AG10803 (cell line): ENCODE measurements around the gene GNG11.

Experiments
- DNase-seq: peaks from one replicate; pipeline ENCODE4 v3.0.0; 2010; ENCODE audit warnings: low read depth
- H3K4me3 ChIP-seq: 2 replicates; pipeline ENCODE4 v1.5.1; 2011; ENCODE audit warnings: mild to moderate bottlenecking, low read length, control low read depth
- CTCF ChIP-seq: conservative IDR thresholded peaks from 2 replicates; pipeline ENCODE4 v1.5.1; 2011; ENCODE audit warnings: mild to moderate bottlenecking, low read length, control low read depth, inconsistent platforms

The GNG11 gene

DNA sequence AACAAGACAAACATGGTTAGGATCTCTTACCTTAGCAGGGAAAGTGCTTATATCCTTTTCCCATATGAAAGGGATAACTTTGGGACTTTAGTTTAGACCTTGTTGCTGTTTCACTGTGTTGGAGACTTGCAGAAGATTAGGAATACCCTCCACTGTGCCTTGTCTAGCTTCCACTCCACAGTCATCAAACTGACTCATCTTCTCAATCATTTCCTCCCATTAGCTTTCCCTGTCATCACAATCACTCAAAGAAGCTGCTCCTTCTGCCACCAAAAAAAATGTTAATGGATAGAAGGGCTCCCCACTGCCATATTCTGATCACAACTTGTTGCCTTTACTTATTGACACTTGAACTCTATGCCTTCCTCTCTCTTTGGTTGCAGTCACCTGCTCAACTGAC is 16.8 kb downstream of the GNG11 start:
- H3K4me3 ChIP-seq = no peak overlapping the region
- DNase-seq = no peak

DNA sequence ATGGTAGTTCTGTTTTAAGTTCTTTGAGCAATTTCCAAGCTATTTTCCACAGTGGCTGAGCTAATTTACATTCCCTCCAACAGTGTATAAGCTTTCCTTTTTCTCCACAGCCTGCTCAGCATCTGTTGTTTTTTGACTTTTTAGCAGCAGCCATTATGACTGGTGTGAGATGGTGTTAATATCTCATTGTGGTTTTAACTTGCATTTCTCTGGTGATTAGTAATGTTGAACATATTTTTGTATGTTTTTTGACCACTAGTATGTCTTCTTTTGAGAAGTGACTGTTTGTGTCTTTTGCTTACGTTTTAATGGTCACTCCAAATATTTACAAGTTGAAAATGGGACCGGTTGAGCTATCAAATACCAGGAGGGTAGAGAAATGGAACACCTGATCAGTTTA is 20.4 kb downstream of the GNG11 start:
- H3K4me3 ChIP-seq = no peak overlapping the region
- peak; percentile 80 for DNase-seq
- TF ChIP-seq CTCF = no peak

More for the DNA sequence above, 16.8 kb downstream of the GNG11 start:
- no peak for TF ChIP-seq CTCF

DNA sequence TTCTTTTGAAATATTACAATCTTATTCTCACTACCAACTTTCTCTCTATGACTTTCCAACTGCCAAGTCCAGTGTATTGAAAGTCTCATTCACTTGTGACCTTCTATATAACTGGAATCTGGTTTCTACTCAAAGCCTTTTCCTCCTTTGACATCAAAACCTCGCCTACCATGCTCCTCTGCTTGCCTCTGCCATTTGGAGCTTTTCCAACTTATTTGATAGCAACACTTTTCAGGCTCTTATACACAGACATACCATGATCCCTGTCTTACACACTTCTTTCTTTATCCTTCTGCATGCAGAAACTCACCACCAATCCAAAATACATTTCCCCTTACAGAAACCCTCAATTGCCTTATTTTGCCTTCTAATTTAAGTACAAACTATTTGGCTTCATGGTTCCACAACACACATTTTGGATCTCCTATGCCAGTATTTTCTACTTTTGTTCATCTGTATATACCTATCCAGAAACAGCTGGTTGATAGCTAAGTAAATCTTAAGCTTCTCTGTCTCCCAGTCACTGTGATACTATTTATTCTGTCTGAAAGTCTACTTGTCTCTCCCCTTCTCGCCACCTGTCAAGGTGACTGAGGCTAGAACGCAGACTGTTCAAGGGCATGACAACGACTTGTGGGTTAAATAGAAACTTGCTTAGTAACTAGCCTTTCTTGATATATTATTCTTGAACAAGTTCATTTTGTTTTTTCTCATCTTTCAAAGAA is 22.4 kb downstream of the GNG11 start:
- H3K4me3 ChIP-seq = no peak overlapping the region
- no peak for TF ChIP-seq CTCF
- no peak for DNase-seq

GRCh38 chr7:93944673-93945072 is 23.1 kb downstream of the GNG11 start:
- H3K4me3 ChIP-seq = no peak overlapping the region
- peak; percentile 66 for DNase-seq
- no peak for TF ChIP-seq CTCF

DNA sequence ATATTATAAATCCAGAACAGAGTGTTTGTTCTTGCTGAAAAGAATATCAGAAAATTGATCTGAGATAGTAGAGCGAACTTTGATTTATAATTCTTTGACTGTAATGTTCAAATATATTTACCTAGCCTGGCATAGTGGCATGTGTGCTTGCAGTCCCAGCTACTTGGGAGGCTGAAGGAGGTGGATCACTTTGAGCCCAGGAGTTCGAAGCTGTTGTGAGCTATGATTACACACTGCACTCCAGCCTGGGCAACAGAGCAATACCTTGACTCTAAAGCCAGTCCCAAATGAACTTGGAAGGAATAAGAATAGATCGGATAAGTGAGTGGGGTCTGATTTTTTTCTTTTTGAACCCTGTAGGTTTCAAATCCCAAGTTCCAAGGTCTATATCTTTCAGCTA is 23.5 kb downstream of the GNG11 start:
- no peak overlapping the region for H3K4me3 ChIP-seq
- no peak for DNase-seq
- TF ChIP-seq CTCF = no peak

- no peak overlapping the region for H3K4me3 ChIP-seq
- DNase-seq = peak; percentile 78
Measured at GRCh38 chr7:93945756-93946535, 24.4 kb downstream of the GNG11 start.

More at GRCh38 chr7:93945756-93946535, 24.4 kb downstream of the GNG11 start:
- no peak for TF ChIP-seq CTCF
